ENCODE measurements around the gene SYT8.
"Not testable (repeated sequence)": the region's sequence is repeated elsewhere in the genome, so short reads cannot be mapped to it uniquely, and the experiment has no call there.

Gene SYT8

GRCh38 chr11:1834779-1835670, at the start of gene SYT8:
Gene SYT8, plus strand, starts transcription at chr11:1834990. Its CDS starts 116 bp downstream, at chr11:1835106.
- DNase-seq: no peak

DNA sequence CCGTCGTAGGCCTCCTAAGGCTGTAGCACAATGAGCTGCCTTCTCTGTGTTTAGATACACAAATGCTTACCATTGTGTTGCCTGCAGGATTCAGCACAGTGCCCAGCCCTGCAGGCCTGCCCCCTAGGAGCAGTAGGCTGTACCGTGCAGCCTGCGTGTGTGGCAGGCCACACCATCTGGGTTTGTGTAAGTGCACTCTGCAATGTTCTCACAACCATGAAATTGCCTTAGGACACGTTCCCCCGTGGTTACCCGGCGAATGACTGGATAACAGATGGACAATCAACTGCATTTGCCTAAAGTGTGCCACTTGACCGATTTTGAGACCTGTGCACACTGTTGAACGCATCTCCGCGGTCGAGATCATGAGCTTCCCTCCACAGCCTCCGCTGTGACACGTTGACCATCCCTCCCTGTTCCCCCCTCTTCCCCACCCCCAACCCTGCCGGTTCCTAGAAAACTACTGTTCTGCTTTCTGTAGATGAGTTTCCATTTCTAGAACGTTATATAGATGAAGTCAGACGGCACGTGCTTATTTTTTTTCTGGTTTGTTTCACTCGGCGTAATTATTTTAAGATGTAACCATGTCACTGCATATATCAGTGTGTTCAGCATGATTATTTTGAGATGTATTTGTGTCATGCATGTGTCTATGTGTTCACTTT, 48.9 kb upstream of the SYT8 start:
- DNase-seq: no peak

DNA sequence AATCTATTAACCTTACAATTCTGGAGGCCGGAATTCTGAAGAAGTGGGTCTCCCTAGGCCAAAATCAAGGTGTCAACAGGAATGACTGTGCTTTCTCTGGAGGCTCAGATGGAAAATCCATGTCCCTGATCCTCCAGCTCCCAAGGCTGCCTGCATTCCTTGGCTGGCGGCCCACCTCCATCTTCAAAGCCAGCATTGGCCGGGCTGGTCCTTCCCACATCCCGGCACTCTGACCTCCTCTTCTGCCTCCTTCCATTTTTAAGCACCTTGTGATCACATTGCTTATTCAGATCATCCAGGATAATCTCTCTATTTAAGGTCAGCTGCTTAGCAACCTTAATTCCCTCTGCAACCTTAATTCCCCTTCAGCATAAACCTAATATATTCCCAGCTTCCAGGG, 48.3 kb upstream of the SYT8 start:
- DNase-seq: no peak

DNA sequence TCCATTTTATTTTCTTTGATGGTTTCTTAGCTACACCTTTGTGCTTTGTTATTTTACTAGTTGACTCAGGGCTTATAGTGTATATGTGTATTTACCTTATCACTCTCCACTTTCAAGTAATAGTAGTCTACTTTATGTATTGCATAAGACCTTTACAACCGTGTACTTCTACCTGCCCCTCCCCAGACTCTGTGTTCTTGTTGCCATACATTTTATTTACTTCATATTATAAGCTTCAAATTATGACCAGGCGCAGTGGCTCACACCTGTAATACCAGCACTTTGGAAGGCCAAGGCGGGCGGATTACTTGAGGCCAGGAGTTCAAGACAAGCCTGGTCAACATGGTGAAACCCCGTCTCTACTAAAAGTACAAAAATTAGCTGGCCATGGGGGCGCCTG, 42.9 kb upstream of the SYT8 start:
- DNase-seq: no peak

- DNase-seq: no peak
Observed at GRCh38 chr11:1792461-1792860, 42.3 kb upstream of the SYT8 start.

- no peak for DNase-seq
Observed at GRCh38 chr11:1793081-1793480, 41.7 kb upstream of the SYT8 start.

GRCh38 chr11:1796413-1797011, 38.3 kb upstream of the SYT8 start:
- DNase-seq: no peak

- no peak for DNase-seq
Observed at GRCh38 chr11:1797391-1798125, 37.2 kb upstream of the SYT8 start.

GRCh38 chr11:1803246-1803645, 31.5 kb upstream of the SYT8 start:
- DNase-seq: no peak

- DNase-seq: not testable (repeated sequence)
Observed at GRCh38 chr11:1803835-1804519, 30.8 kb upstream of the SYT8 start.

- no peak for DNase-seq
Observed at GRCh38 chr11:1805525-1805924, 29.3 kb upstream of the SYT8 start.

- no peak for DNase-seq
Observed at GRCh38 chr11:1807264-1807995, 27.4 kb upstream of the SYT8 start.

DNA sequence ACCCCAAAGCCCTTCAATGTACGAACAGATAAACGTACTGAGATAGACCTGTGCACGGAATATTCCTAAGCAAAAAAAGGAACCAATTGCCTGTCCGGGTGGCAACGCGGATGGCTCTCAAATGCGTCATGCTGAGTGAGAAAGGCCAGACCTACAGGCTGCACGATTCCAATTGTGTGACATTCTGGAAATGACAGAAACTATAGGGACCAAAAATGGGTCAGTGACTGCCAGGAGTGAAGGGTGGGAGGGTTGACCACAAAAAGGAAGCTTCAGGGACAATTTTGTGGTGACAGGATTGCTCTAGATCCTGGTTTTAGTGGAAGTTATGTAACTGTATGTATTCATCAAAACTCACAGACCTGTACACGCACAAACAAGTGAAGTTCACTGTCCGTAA, 24.0 kb upstream of the SYT8 start:
- no peak for DNase-seq

- DNase-seq: no peak
Observed at GRCh38 chr11:1812274-1812673, 22.5 kb upstream of the SYT8 start.

DNA sequence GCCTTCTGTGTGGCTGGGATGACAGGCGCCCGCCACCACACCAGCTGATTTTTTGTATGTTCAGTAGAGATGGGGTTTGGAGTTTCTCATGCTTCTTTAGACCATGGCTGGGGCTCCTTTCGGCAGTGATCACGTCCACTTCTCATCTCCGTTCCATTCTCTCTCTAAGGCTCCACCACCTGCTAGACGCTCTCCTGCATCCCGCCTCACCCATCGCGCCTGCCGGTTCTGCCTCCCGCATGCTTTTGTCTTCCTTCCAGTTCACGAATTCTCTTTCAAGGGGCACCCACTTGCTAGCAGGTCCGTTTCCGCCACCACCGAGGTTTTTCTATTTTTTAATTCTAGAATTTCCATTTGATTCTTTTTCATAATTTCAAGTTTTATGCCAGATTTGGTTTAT, 22.0 kb upstream of the SYT8 start:
- DNase-seq: no peak

DNA sequence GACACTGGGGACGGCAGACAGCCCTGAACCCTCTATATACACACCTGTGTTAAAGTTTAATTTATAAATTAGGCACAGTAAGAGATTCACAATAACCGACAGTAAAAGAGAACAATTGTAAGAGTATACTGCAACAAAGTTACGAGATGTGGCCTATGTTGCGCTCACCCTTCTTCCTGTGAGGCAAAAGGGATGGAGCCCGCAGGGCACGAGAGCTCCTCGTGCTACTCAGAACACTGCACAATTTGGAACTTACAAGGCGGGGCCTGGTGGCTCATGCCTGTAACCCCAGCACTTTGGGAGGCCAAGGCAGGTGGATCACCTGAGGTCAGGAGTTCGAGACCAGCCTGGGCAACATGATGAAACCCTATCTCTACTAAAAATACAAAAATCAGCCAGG, 21.4 kb upstream of the SYT8 start:
- DNase-seq: not testable (repeated sequence)

DNA sequence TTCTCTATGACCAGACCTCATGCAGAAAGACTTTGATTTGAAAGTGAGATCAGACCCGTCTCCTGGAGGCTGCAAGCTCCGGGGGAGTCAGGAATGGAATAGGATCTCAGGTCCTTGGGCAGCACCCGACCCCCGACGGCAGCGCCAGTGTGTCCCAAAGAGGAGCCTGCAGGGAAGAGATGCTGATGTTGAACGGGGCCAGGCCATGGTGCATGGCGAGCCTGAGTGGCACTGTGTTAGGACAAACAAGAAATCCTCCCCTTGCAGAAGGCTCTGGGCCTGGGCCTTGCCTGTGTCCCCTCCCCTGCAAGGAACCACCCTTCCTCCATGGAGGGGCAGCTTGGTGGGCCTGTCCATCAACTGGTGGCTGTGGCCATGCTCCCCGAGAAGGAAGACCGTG, 20.1 kb upstream of the SYT8 start:
- DNase-seq: no peak

DNA sequence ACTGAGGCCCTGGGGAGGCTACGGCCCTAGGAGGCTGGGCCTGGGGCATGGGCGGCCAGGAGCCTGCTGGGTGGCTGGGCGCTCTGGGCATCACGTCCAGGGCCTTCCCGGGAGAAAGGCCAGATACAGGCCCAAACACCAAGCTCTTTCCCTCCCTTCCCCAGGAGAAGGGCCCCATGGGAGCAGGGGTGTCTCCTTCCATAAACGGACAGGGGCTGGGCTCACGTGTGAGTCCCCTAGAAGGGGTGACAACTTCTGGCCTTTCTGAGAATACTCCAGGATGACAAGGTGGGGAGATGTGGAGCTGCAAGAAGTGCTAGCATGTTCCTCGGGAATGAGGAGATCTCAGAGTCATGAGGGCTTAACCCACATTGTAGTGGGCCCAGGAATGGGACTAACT, 19.5 kb upstream of the SYT8 start:
- no peak for DNase-seq

DNA sequence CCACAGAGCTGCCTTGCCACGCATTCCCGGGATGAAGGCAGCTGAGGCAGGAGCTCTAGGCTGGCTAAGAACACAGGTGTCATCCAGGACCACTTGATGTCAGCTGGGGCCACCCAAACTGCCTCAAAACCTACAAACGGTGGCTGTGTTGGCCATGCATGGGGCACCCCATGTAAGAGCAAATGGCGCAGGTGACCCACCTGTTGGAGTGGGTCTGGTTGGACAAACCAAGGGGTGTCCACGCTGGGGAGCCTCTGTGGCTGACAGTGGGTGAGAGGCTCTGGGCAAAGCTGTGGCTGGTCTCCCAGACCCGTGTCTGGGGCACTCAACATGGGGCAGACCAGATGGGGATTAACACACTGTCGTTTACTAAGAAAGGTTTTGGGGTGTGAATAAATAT, 19.0 kb upstream of the SYT8 start:
- no peak for DNase-seq

DNA sequence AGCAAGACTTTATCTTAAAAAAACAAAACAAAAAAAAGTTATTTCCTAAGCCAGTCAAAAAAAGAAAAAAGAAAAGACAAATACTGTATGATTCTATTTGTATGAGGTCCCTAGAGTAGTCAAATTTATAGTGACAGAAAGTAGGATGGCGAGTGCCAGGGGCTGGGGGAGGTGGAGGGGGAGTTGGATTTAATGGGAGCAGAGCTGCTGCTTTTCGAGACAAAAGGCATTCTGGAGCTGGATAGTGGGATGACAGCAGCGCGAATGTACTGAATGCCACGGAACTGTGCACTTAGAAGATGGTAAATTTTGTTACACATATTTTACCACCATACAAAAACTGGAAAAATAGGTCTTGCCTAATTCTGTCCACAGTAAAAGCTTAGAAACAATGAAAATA, 17.8 kb upstream of the SYT8 start:
- DNase-seq: no peak

GRCh38 chr11:1817511-1817910, 17.3 kb upstream of the SYT8 start:
- no peak for DNase-seq

DNA sequence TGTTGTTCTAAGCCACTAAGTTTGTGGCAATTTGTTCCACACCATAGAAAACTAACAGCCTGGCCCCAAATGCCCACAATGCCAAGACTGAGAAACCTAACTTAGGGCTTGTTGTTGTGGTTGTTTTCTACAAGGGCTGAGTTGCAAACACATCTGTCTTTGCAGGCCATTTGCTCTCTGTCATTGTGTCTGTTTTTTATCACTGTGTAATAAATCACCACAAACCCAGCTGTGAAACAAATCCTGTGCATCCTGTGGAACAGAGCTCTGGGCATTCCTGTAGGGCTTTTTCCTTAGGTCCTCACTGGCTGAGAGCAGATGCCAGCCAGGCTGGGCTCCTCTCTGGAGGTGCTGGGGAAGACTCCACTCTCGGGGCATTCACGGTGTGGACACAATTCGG, 15.7 kb upstream of the SYT8 start:
- DNase-seq: no peak

Measured in SW 1271 (cell line).